Chondrocyte (in vitro differentiated cells): ENCODE results near the gene SPTB. TPM values are rescaled to one million over a fixed set of nuclear protein-coding genes. Genes with fewer than 3 reads are reported as not detected.

Source experiments
- DNase-seq: peaks from one replicate; pipeline ENCODE4 v3.0.0; 2021; ENCODE audit warnings: mixed read lengths, low spot score
- H3K27ac Mint-ChIP-seq: one replicate; pipeline ENCODE4 v1.8.0; 2021; ENCODE audit warnings: mild to moderate bottlenecking, moderate library complexity, mixed read lengths; ENCODE audit not compliant: unreplicated experiment
- H3K27me3 Mint-ChIP-seq: 2 replicates; pipeline ENCODE4 v1.8.0; 2021; ENCODE audit warnings: low read depth, mixed read lengths
- H3K36me3 Mint-ChIP-seq: 2 replicates; pipeline ENCODE4 v1.8.0; 2021; ENCODE audit warnings: low read depth, mixed read lengths
- H3K4me1 Mint-ChIP-seq: 2 replicates; pipeline ENCODE4 v1.8.0; 2021; ENCODE audit warnings: low read depth, mild to moderate bottlenecking, mixed read lengths
- H3K4me3 Mint-ChIP-seq: one replicate; pipeline ENCODE4 v1.8.0; 2021; ENCODE audit warnings: mild to moderate bottlenecking, moderate library complexity, mixed read lengths; ENCODE audit not compliant: unreplicated experiment
- H3K9me3 Mint-ChIP-seq: 2 replicates; pipeline ENCODE4 v1.8.0; 2021; ENCODE audit warnings: low read depth, mixed read lengths
- total RNA-seq: library from RNA; stranded (reverse); gene quantifications from 3 replicates; pipeline ENCODE4 v1.2.1, GENCODE V29; 2021
- TF ChIP-seq, protein P1 (sequence below): fragments of 200-600 bp; sonication (generic); IDR thresholded peaks from 2 replicates; pipeline ENCODE4 v1.5.0; 2021; ENCODE audit warnings: antibody characterized with exemption, mild to moderate bottlenecking, moderate library complexity

The SPTB gene
- total RNA-seq, 1 donor from 2014 or later: 7.2 TPM

DNA sequence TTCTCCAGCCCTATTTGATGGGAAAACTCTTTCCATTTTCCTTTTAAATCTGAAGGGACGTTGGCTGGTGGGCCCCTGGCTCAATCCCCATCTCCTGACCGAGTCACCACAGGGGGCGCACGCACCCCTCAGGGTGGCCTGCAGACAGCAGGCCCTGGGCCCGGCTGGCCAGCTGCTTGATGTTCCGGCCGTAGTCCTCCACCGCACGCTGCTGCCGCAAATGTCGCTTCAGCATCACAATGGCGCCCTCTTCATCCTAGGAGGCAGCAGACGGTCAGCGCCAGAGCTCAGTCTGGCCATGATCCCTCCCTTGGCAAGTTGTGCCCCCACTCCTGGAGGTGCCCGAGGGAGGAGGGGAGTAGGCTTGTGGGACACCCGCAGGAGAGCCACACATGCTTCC lies 105.4 kb downstream of the SPTB start:
- TF ChIP-seq, protein P1, sequence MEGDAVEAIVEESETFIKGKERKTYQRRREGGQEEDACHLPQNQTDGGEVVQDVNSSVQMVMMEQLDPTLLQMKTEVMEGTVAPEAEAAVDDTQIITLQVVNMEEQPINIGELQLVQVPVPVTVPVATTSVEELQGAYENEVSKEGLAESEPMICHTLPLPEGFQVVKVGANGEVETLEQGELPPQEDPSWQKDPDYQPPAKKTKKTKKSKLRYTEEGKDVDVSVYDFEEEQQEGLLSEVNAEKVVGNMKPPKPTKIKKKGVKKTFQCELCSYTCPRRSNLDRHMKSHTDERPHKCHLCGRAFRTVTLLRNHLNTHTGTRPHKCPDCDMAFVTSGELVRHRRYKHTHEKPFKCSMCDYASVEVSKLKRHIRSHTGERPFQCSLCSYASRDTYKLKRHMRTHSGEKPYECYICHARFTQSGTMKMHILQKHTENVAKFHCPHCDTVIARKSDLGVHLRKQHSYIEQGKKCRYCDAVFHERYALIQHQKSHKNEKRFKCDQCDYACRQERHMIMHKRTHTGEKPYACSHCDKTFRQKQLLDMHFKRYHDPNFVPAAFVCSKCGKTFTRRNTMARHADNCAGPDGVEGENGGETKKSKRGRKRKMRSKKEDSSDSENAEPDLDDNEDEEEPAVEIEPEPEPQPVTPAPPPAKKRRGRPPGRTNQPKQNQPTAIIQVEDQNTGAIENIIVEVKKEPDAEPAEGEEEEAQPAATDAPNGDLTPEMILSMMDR: no peak
- H3K36me3 Mint-ChIP-seq: peaks cover 3% of the 10 kb centered on the region
- peak; percentile 75 for DNase-seq
- no peaks in the 10 kb centered on the region for H3K27me3 Mint-ChIP-seq
- no peak overlapping the region for H3K27ac Mint-ChIP-seq
- H3K9me3 Mint-ChIP-seq: no peaks in the 10 kb centered on the region
- H3K4me3 Mint-ChIP-seq: no peak overlapping the region
- no peaks in the 10 kb centered on the region for H3K4me1 Mint-ChIP-seq

DNA sequence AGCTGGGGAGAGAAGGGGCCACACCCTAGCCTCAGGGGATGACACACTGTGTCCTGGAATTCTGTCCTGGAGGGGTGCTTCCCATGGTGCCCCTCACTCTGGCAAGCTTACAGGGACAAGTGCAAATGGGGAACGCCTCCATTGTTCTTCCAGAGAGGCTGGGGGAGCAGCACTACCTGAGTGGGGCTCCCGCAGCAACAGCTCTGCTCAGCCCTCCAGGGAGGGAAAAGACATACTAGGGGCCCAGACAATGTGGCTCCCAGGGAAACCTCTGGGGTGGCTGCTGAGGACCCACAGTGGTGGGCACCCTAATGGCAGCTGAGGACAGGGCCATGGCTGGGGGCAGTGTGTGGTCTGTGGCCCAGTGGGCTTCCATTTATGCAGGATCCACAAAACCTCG lies 106.1 kb downstream of the SPTB start:
- peak; percentile 49 for DNase-seq
- no peak overlapping the region for H3K4me3 Mint-ChIP-seq
- H3K9me3 Mint-ChIP-seq: no peaks in the 10 kb centered on the region
- no peak overlapping the region for H3K27ac Mint-ChIP-seq
- H3K4me1 Mint-ChIP-seq: no peaks in the 10 kb centered on the region
- no peaks in the 10 kb centered on the region for H3K27me3 Mint-ChIP-seq
- peaks cover 3% of the 10 kb centered on the region for H3K36me3 Mint-ChIP-seq
- TF ChIP-seq, protein P1: no peak

DNA sequence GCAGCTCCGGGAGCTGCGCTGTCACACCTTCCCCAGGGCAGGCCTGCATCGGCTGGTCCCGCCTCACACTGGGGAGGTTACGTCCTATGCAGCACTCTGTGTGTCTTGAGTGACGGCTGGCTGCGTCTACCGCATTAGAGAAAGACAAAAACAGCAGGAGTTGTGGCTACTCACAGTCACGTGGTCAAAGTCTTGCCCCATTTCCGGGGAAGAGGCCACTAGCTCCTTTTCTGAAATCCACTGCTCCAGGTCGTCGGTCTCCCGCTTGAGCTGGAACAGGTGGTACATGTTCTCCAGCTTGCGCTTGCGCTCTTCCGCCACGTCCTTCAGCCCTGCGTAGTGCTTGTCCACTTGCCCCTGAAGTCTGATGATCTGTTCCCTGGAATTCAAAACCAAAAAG lies 106.7 kb downstream of the SPTB start:
- Mint-ChIP-seq H3K27ac (no peak overlapping the region), H3K4me1 (no peaks in the 10 kb centered on the region), H3K36me3 (peaks cover 3% of the 10 kb centered on the region), H3K27me3 (no peaks in the 10 kb centered on the region), H3K4me3 (no peak overlapping the region), H3K9me3 (no peaks in the 10 kb centered on the region)
- peak; percentile 65 for DNase-seq
- TF ChIP-seq, protein P1: no peak

DNA sequence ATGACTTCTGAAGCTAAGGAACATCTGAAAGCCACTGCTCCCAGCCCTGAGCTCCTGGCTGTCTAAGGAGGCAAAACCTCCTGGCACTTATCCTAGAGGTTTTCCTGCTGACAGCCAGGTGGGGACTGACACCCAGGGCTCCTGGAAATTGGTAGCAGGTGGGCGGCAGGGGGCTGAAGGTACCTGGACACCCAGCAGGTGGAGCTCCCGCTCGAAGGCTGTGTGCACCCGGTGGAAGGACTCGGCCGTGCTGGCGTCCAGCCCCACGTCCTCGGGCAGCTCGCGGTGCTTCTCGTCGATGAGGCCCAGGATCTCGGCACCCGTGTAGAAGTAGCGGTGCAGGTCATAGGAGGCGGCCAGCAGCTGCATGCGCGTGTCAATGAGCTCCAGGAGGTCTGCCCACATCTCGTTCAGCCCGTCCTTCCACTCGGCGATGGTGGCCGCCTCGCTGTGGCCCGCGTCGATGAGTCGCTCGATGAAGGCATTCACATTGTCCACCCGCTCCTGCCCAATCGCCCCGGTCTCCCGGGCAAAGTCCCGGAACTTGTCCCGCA lies 107.2 kb downstream of the SPTB start:
- H3K9me3 Mint-ChIP-seq: no peaks in the 10 kb centered on the region
- DNase-seq: peak; percentile 82
- H3K27ac Mint-ChIP-seq: no peak overlapping the region

DNA sequence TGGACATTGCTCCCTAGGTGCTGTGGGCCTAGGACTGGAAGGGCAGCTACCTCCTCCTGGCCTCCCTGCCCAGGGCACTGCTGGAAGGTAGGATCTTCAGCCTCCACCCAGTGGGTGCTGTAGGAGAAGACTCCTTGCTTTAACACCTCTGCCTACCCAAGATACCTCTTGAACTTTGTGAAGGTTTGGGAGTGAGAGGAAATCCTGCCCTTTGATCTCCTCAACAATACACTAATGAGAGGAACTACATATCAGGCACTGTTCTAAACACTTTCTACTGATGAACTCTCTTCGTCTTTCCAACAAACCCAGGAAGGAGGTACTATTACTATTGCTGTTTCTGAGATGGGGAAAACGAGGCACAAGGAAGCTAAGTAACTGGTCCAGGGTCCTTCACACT lies 108.5 kb downstream of the SPTB start:
- no peaks in the 10 kb centered on the region for H3K9me3 Mint-ChIP-seq
- H3K4me3 Mint-ChIP-seq: no peak overlapping the region
- no peak overlapping the region for H3K27ac Mint-ChIP-seq
- TF ChIP-seq, protein P1: no peak
- DNase-seq: no peak
- peaks cover 3% of the 10 kb centered on the region for H3K36me3 Mint-ChIP-seq
- no peaks in the 10 kb centered on the region for H3K27me3 Mint-ChIP-seq
- no peaks in the 10 kb centered on the region for H3K4me1 Mint-ChIP-seq

More for the DNA sequence above, 107.2 kb downstream of the SPTB start:
- Mint-ChIP-seq H3K27me3 (no peaks in the 10 kb centered on the region), H3K4me1 (no peaks in the 10 kb centered on the region), H3K4me3 (no peak overlapping the region), H3K36me3 (peaks cover 3% of the 10 kb centered on the region)
- TF ChIP-seq, protein P1: peak; percentile 44
